Muscle of arm (tissue), 12 donors: Measurements from ENCODE around the gene HEYL. TPM values are rescaled to one million over a fixed set of nuclear protein-coding genes. Genes with fewer than 3 reads are reported as not detected.
"Not testable (repeated sequence)": the region's sequence is repeated elsewhere in the genome, so short reads cannot be mapped to it uniquely, and the experiment has no call there.

Source experiments
- DNase-seq: peaks from one replicate; pipeline ENCODE4 v3.0.0-alpha.2; 2013
- polyA plus RNA-seq, 12 donors: library from polyadenylated mRNA; unstranded; fragments of 120-200 nt; gene quantifications; one replicate each; pipeline ENCODE4 v1.2.1, GENCODE V29; 2013; ENCODE audit not compliant: insufficient read length in 12 of 12

Gene HEYL
- polyA plus RNA-seq, 12 donors, result 32.9 to 63.6 (median 51.9) TPM; not detected in 1

- DNase-seq, result no peak
These were observed 26.2 kb downstream of the HEYL start for GRCh38 chr1:39613250-39613649.

- DNase-seq, result peak; percentile 25
These were observed 29.7 kb downstream of the HEYL start for GRCh38 chr1:39609618-39610331.

GRCh38 chr1:39608921-39609320 is 30.5 kb downstream of the HEYL start:
- no peak for DNase-seq

- not testable (repeated sequence) for DNase-seq
These were observed 35.8 kb downstream of the HEYL start for GRCh38 chr1:39603677-39604076.

- not testable (repeated sequence) for DNase-seq
These were observed 37.7 kb downstream of the HEYL start for GRCh38 chr1:39601667-39602255.

GRCh38 chr1:39596163-39596562 is 43.3 kb downstream of the HEYL start:
- DNase-seq, result no peak

- no peak for DNase-seq
These were observed 46.1 kb downstream of the HEYL start for GRCh38 chr1:39593386-39593785.

GRCh38 chr1:39592069-39592468 is 47.4 kb downstream of the HEYL start:
- DNase-seq, result no peak

GRCh38 chr1:39590546-39590945 is 48.9 kb downstream of the HEYL start:
- no peak for DNase-seq

- DNase-seq, result no peak
These were observed 53.5 kb downstream of the HEYL start for GRCh38 chr1:39585933-39586332.

- peak; percentile 10 for DNase-seq
These were observed 63.3 kb downstream of the HEYL start for GRCh38 chr1:39576016-39576657.

GRCh38 chr1:39575191-39576015 is 64.0 kb downstream of the HEYL start:
- peak; percentile 25 for DNase-seq

GRCh38 chr1:39574646-39575045 is 64.8 kb downstream of the HEYL start:
- DNase-seq, result no peak

Other genes starting within 250 kb of the HEYL start
- gene BMP8A, start 148.0 kb downstream of the HEYL start, polyA plus RNA-seq, result under 1 TPM in 9 of 12 donors, not detected in 3; 0.16 to 0.72 (median 0.49) TPM
- gene PABPC4, start 62.9 kb downstream of the HEYL start, polyA plus RNA-seq, result 1,000 to 10,000 TPM in 1 of 12 donors, 100 to 1,000 TPM in 11; 266 to 1,105 (median 416) TPM
- 10 to 100 TPM in 1 of 12 donors, 1 to 10 TPM in 9, not detected in 2; 2.3 to 13.1 (median 6.3) TPM for gene NT5C1A, start 32.5 kb upstream of the HEYL start, polyA plus RNA-seq
- gene HPCAL4, start 51.8 kb upstream of the HEYL start, polyA plus RNA-seq, result 1 to 10 TPM in 8 of 12 donors, under 1 TPM in 2, not detected in 2; 0.57 to 2.5 (median 1.6) TPM
- 10 to 100 TPM in 11 of 12 donors, not detected in 1; 23.2 to 47.3 (median 40.8) TPM for gene PPIE, start 99.2 kb upstream of the HEYL start, polyA plus RNA-seq
- gene OXCT2, start 131.7 kb upstream of the HEYL start, polyA plus RNA-seq, result under 1 TPM in 7 of 12 donors, not detected in 5; 0.09 to 0.66 (median 0.21) TPM
- gene BMP8B, start 149.2 kb upstream of the HEYL start, polyA plus RNA-seq, result 1 to 10 TPM in 10 of 12 donors, not detected in 2; 1.0 to 2.6 (median 1.2) TPM
- gene TRIT1, start 243.9 kb upstream of the HEYL start, polyA plus RNA-seq, result 10 to 100 TPM in 11 of 12 donors, not detected in 1; 11.8 to 31.5 (median 16.0) TPM